Panc1 (cell line): ENCODE measurements around the gene CATSPERZ. TPM values are rescaled to one million over a fixed set of nuclear protein-coding genes. Genes with fewer than 3 reads are reported as not detected.

ENCODE experiments used
- ATAC-seq: fragments of 200-7000 bp; cut with Tn5 transposase; 2 replicates; pipeline ENCODE4 v1.9.1; 2020; ENCODE audit warnings: mild to moderate bottlenecking, moderate library complexity
- Bru-seq: library from RNA; stranded (reverse); fragments of 400-500 nt; gene quantifications from one replicate; lab custom pipeline; 2021; lab: Mats Ljungman, UMichigan
- BruChase-seq, 2 experiments: library from RNA; stranded (reverse); fragments of 400-500 nt; gene quantifications; one replicate each; lab custom pipeline; 2021; lab: Mats Ljungman, UMichigan
- BruUV-seq: library from RNA; stranded (reverse); fragments of 400-500 nt; replicated peaks from 2 replicates; lab custom pipeline; 2021; lab: Mats Ljungman, UMichigan
- CTCF ChIA-PET: fragments of 300-600 bp; sonication (Branson Sonifier 250); formaldehyde crosslinking; loops from one replicate; lab custom pipeline; 2022; ENCODE audit warnings: antibody characterized with exemption; lab: Charles Lee
- POLR2A ChIA-PET: fragments of 300-600 bp; sonication (Branson Sonifier 250); formaldehyde crosslinking; loops from one replicate; lab custom pipeline; 2022; ENCODE audit warnings: antibody characterized with exemption; lab: Charles Lee
- DNase-seq: peaks from one replicate; pipeline ENCODE4 v3.0.0-alpha.2; 2010; ENCODE audit warnings: low read depth, low spot score
- H3K27ac ChIP-seq: 2 replicates; pipeline ENCODE4 v1.5.1; 2011; ENCODE audit warnings: mild to moderate bottlenecking, low read length, inconsistent platforms
- H3K27me3 ChIP-seq: fragments of 200-500 bp; sonication (Bioruptor generic); 2 replicates; pipeline ENCODE4 v1.6.0; 2014; ENCODE audit warnings: low read length, inconsistent platforms; ENCODE audit not compliant: control insufficient read depth, insufficient read depth
- H3K36me3 ChIP-seq: fragments of 200-500 bp; sonication (Bioruptor generic); 2 replicates; pipeline ENCODE4 v1.5.1; 2014; ENCODE audit warnings: inconsistent platforms, mild to moderate bottlenecking, low read length, moderate library complexity; ENCODE audit not compliant: control insufficient read depth, insufficient read depth
- H3K4me1 ChIP-seq: 2 replicates; pipeline ENCODE4 v1.5.1; 2011; ENCODE audit warnings: inconsistent platforms, mild to moderate bottlenecking, low read length, moderate library complexity; ENCODE audit not compliant: control insufficient read depth, insufficient read depth
- H3K4me3 ChIP-seq, 2 experiments: 2 replicates each; pipeline ENCODE4 v1.5.1; 2011 to 2012; ENCODE audit warnings: low read depth in 2 of 2, low read length in 2 of 2, mild to moderate bottlenecking in 2 of 2, inconsistent platforms in 1 of 2, moderate library complexity in 1 of 2
- H3K9me3 ChIP-seq: fragments of 200-500 bp; sonication (Bioruptor generic); 2 replicates; pipeline ENCODE4 v1.5.1; 2014; ENCODE audit warnings: low read depth, mild to moderate bottlenecking, inconsistent platforms, low read length, moderate library complexity; ENCODE audit not compliant: control insufficient read depth, insufficient read depth
- POLR2AphosphoS5 ChIP-seq: IDR thresholded peaks from 2 replicates; pipeline ENCODE4 v1.6.1; 2012; ENCODE audit warnings: mild to moderate bottlenecking, low read depth, low read length, moderate library complexity
- SIN3A ChIP-seq: IDR thresholded peaks from 2 replicates; pipeline ENCODE4 v1.6.1; 2012; ENCODE audit warnings: low read depth, mild to moderate bottlenecking, low read length, moderate library complexity, borderline replicate concordance; ENCODE audit not compliant: insufficient read depth
- TCF7L2 ChIP-seq: IDR thresholded peaks from 2 replicates; pipeline ENCODE4 v1.6.1; 2011; ENCODE audit warnings: mild to moderate bottlenecking, low read depth, low read length, inconsistent platforms
- in situ Hi-C: cut with HindIII; loops from 2 replicates; pipeline ENCODE4 v1.10.0; 2016; ENCODE audit warnings: low sequenced_read_pairs, low pct_unique_long_range_greater_than_20kb
- intact Hi-C: fragments of 100-400 bp; cut with micrococcal nuclease; formaldehyde crosslinking; loops from one replicate; pipeline ENCODE4 v1.10.0; 2022; ENCODE audit not compliant: unreplicated experiment
- long read RNA-seq: library from polyadenylated mRNA; unstranded; transcript quantifications from one replicate; pipeline ENCODE4 v2.0.0, GENCODE V29; 2021; ENCODE audit not compliant: unreplicated experiment
- polyA plus RNA-seq: library from polyadenylated mRNA; unstranded; fragments of >200 nt; gene quantifications from one replicate; pipeline ENCODE4 v1.2.1, GENCODE V29; 2012; ENCODE audit warnings: missing spikeins; ENCODE audit not compliant: insufficient read length
- total RNA-seq: library from RNA; stranded (reverse); gene quantifications from one replicate; pipeline ENCODE4 v1.2.1, GENCODE V29; 2021; ENCODE audit not compliant: unreplicated experiment
- TF ChIP-seq, protein P1 (sequence below), 2 experiments: IDR thresholded peaks; 2 replicates each; pipeline ENCODE4 v1.6.1; 2011 to 2012; ENCODE audit warnings: low read depth in 2 of 2, control low read depth in 1 of 2, low read length in 1 of 2, mild to moderate bottlenecking in 1 of 2, moderate library complexity in 1 of 2; ENCODE audit not compliant: insufficient read depth in 1 of 2
- TF ChIP-seq, protein P2 (sequence below): fragments of 450-650 bp; IDR thresholded peaks from 2 replicates; pipeline ENCODE4 v1.5.1; 2017; ENCODE audit warnings: mild to moderate bottlenecking

The CATSPERZ gene, protein sequence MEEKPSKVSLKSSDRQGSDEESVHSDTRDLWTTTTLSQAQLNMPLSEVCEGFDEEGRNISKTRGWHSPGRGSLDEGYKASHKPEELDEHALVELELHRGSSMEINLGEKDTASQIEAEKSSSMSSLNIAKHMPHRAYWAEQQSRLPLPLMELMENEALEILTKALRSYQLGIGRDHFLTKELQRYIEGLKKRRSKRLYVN
- total RNA-seq: 0.64 TPM
- polyA plus RNA-seq: 3.0 TPM
- Bru-seq, nascent RNA: percentile 31 among the genes with signal in this experiment
- BruChase-seq, experiment 1, labeled RNA remaining after a 2-hour chase: percentile 61 among the genes with signal in this experiment
- BruChase-seq, experiment 2, labeled RNA remaining after a 6-hour chase: not detected
- long read RNA-seq, partial matches to known transcripts: 0 of 1 reads
- long read RNA-seq, other reads (novel, unspliced or antisense): 0 of 1 reads

DNA sequence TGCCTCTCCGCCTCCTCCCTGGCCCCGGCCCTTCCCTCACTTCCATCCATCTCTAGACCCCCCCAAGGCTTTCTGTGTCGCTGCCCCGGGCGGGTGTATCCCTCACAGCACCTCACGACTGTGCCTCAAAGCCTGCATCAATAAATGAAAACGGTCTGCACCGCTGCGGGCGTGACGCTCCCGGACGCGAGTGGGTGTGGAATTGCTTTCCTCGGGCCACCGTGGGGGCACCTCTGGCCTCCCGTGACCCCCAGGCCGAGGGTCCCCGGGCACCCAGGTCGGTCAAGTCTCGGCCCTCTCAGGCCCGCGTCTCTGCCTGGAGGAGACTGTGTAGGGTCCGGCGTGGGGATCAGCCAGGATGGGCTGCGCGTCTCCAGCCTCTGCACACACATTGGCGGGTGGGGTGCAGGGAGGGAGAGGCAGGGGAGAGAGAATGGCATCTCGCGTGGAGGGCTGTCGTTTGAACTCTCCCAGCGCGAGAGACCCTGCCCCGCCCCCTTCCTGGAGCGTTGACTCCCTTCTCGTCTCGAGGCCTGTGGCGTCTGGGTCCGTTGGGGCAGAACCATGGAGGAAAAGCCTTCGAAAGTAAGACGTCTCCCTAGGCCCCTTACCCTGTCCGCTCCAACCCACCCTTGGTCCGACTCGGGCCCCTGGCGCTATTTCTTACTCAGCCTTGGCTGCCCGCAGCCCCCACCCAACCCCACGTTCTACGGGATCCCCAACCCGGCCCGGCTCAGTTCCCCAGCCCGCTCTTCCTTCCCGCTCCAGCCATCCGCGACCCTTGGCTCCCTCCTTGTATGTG lies at the start of gene CATSPERZ:
TSS of gene CATSPERZ (plus strand) at position 512 of the 802 bp plus-strand sequence. CDS start at position 565, 53 bp downstream.
- intact Hi-C loops (loop anchor here (10.0 kb wide), 1 partner anchor 55 kb away; the partner anchor contains the start of genes FKBP2 and PPP1R14B), in situ Hi-C loops (no loop called here)
- no peaks in the 10 kb centered on the region; the same call in 1 of the 2 replicates for H3K27me3 ChIP-seq
- H3K4me3 ChIP-seq: peak within 1 kb of the TSS; percentile 31 to 50
- ATAC-seq (no peak), DNase-seq (no peak)
- H3K27ac ChIP-seq: 0 out of 2 replicates have a peak within 1 kb of the TSS, but pooled peaks have one; percentile 32
- POLR2A ChIA-PET: interaction anchor here (0.6 to 0.7 kb wide), 2 partner anchors 16 to 54 kb away, joined by 3 to 5 read pairs; no protein-coding TSS in a partner anchor
- TF ChIP-seq, protein P1, sequence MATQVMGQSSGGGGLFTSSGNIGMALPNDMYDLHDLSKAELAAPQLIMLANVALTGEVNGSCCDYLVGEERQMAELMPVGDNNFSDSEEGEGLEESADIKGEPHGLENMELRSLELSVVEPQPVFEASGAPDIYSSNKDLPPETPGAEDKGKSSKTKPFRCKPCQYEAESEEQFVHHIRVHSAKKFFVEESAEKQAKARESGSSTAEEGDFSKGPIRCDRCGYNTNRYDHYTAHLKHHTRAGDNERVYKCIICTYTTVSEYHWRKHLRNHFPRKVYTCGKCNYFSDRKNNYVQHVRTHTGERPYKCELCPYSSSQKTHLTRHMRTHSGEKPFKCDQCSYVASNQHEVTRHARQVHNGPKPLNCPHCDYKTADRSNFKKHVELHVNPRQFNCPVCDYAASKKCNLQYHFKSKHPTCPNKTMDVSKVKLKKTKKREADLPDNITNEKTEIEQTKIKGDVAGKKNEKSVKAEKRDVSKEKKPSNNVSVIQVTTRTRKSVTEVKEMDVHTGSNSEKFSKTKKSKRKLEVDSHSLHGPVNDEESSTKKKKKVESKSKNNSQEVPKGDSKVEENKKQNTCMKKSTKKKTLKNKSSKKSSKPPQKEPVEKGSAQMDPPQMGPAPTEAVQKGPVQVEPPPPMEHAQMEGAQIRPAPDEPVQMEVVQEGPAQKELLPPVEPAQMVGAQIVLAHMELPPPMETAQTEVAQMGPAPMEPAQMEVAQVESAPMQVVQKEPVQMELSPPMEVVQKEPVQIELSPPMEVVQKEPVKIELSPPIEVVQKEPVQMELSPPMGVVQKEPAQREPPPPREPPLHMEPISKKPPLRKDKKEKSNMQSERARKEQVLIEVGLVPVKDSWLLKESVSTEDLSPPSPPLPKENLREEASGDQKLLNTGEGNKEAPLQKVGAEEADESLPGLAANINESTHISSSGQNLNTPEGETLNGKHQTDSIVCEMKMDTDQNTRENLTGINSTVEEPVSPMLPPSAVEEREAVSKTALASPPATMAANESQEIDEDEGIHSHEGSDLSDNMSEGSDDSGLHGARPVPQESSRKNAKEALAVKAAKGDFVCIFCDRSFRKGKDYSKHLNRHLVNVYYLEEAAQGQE (IDR thresholded peaks at IDR 0.05; ENCODE audit: insufficient read depth in 1 of 2, low read depth in 2 of 2, low read length in 1 of 2): no peak
- no peak for TF ChIP-seq SIN3A
- no peak for TF ChIP-seq TCF7L2
- no peak for TF ChIP-seq POLR2AphosphoS5
- TF ChIP-seq, protein P2, sequence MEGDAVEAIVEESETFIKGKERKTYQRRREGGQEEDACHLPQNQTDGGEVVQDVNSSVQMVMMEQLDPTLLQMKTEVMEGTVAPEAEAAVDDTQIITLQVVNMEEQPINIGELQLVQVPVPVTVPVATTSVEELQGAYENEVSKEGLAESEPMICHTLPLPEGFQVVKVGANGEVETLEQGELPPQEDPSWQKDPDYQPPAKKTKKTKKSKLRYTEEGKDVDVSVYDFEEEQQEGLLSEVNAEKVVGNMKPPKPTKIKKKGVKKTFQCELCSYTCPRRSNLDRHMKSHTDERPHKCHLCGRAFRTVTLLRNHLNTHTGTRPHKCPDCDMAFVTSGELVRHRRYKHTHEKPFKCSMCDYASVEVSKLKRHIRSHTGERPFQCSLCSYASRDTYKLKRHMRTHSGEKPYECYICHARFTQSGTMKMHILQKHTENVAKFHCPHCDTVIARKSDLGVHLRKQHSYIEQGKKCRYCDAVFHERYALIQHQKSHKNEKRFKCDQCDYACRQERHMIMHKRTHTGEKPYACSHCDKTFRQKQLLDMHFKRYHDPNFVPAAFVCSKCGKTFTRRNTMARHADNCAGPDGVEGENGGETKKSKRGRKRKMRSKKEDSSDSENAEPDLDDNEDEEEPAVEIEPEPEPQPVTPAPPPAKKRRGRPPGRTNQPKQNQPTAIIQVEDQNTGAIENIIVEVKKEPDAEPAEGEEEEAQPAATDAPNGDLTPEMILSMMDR: no peak
- no peaks in the 10 kb centered on the region for H3K9me3 ChIP-seq
- no peaks in the 10 kb centered on the region for H3K36me3 ChIP-seq
- no TSS peak for BruUV-seq
- CTCF ChIA-PET: interaction anchor here (0.6 to 1.7 kb wide), 10 partner anchors 9 to 399 kb away, joined by 3 to 16 read pairs (median 5); partner anchors contain the start of genes BAD, FERMT3, KCNK4 and PRDX5
- H3K4me1 ChIP-seq: peaks cover 10% of the 10 kb centered on the region

DNA sequence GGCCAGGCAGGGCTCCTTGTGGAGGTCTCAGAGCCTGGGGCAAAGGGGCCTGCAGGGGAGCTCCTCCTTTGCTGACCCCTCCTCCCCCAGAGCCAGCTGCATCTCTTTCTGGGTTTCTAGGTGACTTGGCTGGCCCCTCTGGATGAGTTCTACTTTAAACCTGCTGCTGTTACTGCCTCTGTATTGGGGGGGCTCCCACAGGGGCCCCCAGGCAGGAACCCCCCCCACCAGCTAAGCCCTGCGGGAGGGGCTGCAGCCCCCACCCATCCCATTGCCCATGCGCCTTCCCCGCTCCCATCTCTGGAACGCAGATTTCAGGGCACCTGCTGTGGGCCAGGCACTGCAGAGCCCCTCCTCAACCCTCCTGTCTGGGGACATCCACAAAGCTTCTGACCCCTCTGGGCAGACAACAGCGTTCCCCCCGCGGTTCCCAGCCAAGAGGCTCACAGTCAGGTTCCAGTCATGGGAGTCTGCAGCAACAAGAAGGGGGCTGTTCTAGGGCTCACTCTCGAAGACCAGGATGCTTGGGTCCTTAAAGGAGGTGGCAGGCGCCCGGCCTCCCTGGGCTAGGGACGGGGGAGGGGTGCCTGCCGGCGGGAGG lies 49.6 kb upstream of the CATSPERZ start:
- no TSS peak for BruUV-seq
- Histone ChIP-seq H3K4me1 (peaks cover 41% of the 10 kb centered on the region), H3K9me3 (no peaks in the 10 kb centered on the region), H3K36me3 (peaks cover 5% of the 10 kb centered on the region; the same call in 1 of the 2 replicates), H3K27ac (peak overlapping the region; percentile 65), H3K4me3 (peak overlapping the region; percentile 65 to 84), H3K27me3 (no peaks in the 10 kb centered on the region)
- ChIA-PET POLR2A (no interaction called here), CTCF (interaction anchor here (0.8 to 1.8 kb wide), 2 partner anchors 19 to 54 kb away, joined by 4 read pairs; no protein-coding TSS in a partner anchor)
- ATAC-seq (peak; percentile 13), DNase-seq (no peak)
- in situ Hi-C loops (no loop called here), intact Hi-C loops (no loop called here)
- TF ChIP-seq POLR2AphosphoS5: no peak
- TF ChIP-seq, protein P1 (IDR thresholded peaks at IDR 0.05; ENCODE audit: insufficient read depth in 1 of 2, low read depth in 2 of 2, low read length in 1 of 2): no peak
- TF ChIP-seq, protein P2: no peak
- TF ChIP-seq SIN3A: no peak
- no peak for TF ChIP-seq TCF7L2
